ENCODE measurements around the gene ITSN1.

The ITSN1 gene

GRCh38 chr21:33688353-33688752 lies 46.1 kb downstream of the ITSN1 start:
- no peak overlapping the region for H3K4me3 ChIP-seq (ENCODE audit: low read depth, low read length)
- no peak for DNase-seq (ENCODE audit: low read depth, low spot score)
- ChIA-PET CTCF (no interaction called here), POLR2A (no interaction called here)
- TF ChIP-seq CTCF (IDR thresholded peaks at IDR 0.05; ENCODE audit: insufficient read depth, low read length, missing control alignments) = no peak

GRCh38 chr21:33690874-33691273 lies 48.6 kb downstream of the ITSN1 start:
- H3K4me3 ChIP-seq (ENCODE audit: low read depth, low read length) = no peak overlapping the region
- TF ChIP-seq CTCF (IDR thresholded peaks at IDR 0.05; ENCODE audit: insufficient read depth, low read length, missing control alignments) = no peak
- no peak for DNase-seq (ENCODE audit: low read depth, low spot score)
- POLR2A ChIA-PET = no interaction called here
- CTCF ChIA-PET = no interaction called here

GRCh38 chr21:33691945-33692603 lies 49.8 kb downstream of the ITSN1 start:
- no peak for TF ChIP-seq CTCF (IDR thresholded peaks at IDR 0.05; ENCODE audit: insufficient read depth, low read length, missing control alignments)
- H3K4me3 ChIP-seq (ENCODE audit: low read depth, low read length) = no peak overlapping the region
- POLR2A ChIA-PET = no interaction called here
- CTCF ChIA-PET = no interaction called here
- no peak for DNase-seq (ENCODE audit: low read depth, low spot score)

GRCh38 chr21:33695813-33696212 lies 53.5 kb downstream of the ITSN1 start:
- POLR2A ChIA-PET = no interaction called here
- no peak for DNase-seq (ENCODE audit: low read depth, low spot score)
- no peak for TF ChIP-seq CTCF (IDR thresholded peaks at IDR 0.05; ENCODE audit: insufficient read depth, low read length, missing control alignments)
- CTCF ChIA-PET = no interaction called here
- no peak overlapping the region for H3K4me3 ChIP-seq (ENCODE audit: low read depth, low read length)

GRCh38 chr21:33696465-33696864 lies 54.2 kb downstream of the ITSN1 start:
- ChIA-PET CTCF (no interaction called here), POLR2A (no interaction called here)
- no peak for TF ChIP-seq CTCF (IDR thresholded peaks at IDR 0.05; ENCODE audit: insufficient read depth, low read length, missing control alignments)
- no peak overlapping the region for H3K4me3 ChIP-seq (ENCODE audit: low read depth, low read length)
- DNase-seq (ENCODE audit: low read depth, low spot score) = no peak

GRCh38 chr21:33698087-33698860 lies 56.0 kb downstream of the ITSN1 start:
- H3K4me3 ChIP-seq (ENCODE audit: low read depth, low read length) = no peak overlapping the region
- ChIA-PET POLR2A (no interaction called here), CTCF (interaction anchor here (1.4 kb wide), 1 partner anchor 13 kb away, joined by 3 read pairs; no protein-coding TSS in a partner anchor)
- no peak for DNase-seq (ENCODE audit: low read depth, low spot score)
- no peak for TF ChIP-seq CTCF (IDR thresholded peaks at IDR 0.05; ENCODE audit: insufficient read depth, low read length, missing control alignments)

All from AG04449 (cell line).